Measurements from ENCODE around the gene MMS19.
"Not testable (repeated sequence)": the region's sequence is repeated elsewhere in the genome, so short reads cannot be mapped to it uniquely, and the experiment has no call there.

The MMS19 gene

GRCh38 chr10:97468781-97469180 lies 29.4 kb downstream of the MMS19 start:
- DNase-seq = not testable (repeated sequence)

- no peak for DNase-seq
Measured at GRCh38 chr10:97468162-97468561, 30.1 kb downstream of the MMS19 start.

- DNase-seq = no peak
Measured at GRCh38 chr10:97466755-97467154, 31.5 kb downstream of the MMS19 start.

GRCh38 chr10:97465982-97466381 lies 32.2 kb downstream of the MMS19 start:
- peak in 3 of 56 donors; percentile 19 to 32 (median 31) for DNase-seq

- DNase-seq = no peak
Measured at GRCh38 chr10:97464226-97464625, 34.0 kb downstream of the MMS19 start.

GRCh38 chr10:97463363-97464132 lies 34.7 kb downstream of the MMS19 start:
- DNase-seq = peak in 25 of 56 donors; percentile 5 to 48 (median 16)

GRCh38 chr10:97462309-97462708 lies 35.9 kb downstream of the MMS19 start:
- DNase-seq = no peak

- DNase-seq = no peak
Measured at GRCh38 chr10:97459933-97460332, 38.3 kb downstream of the MMS19 start.

- no peak for DNase-seq
Measured at GRCh38 chr10:97459111-97459510, 39.1 kb downstream of the MMS19 start.

GRCh38 chr10:97456686-97457065 lies 41.5 kb downstream of the MMS19 start:
- no peak for DNase-seq

- no peak for DNase-seq
Measured at GRCh38 chr10:97456034-97456685, 42.1 kb downstream of the MMS19 start.

- DNase-seq = peak in 8 of 56 donors; percentile 2 to 48 (median 11)
Measured at GRCh38 chr10:97454330-97455036, 43.7 kb downstream of the MMS19 start.

GRCh38 chr10:97452352-97452751 lies 45.9 kb downstream of the MMS19 start:
- no peak for DNase-seq

- no peak for DNase-seq
Measured at GRCh38 chr10:97451605-97452004, 46.6 kb downstream of the MMS19 start.

- no peak for DNase-seq
Measured at GRCh38 chr10:97450828-97451227, 47.4 kb downstream of the MMS19 start.

- DNase-seq = peak; percentile 44 to 98 (median 92)
Measured at GRCh38 chr10:97445722-97446639, 52.2 kb downstream of the MMS19 start, which contains the start of the genes EXOSC1 and ZDHHC16. EXOSC1 (minus strand) TSS chr10:97446006; CDS start chr10:97445985, 21 bp downstream. ZDHHC16 (plus strand) TSS chr10:97446175; CDS start chr10:97451676, 5,501 bp downstream.

- peak in 1 of 56 donors; percentile 42 for DNase-seq
Measured at GRCh38 chr10:97445357-97445721, 52.9 kb downstream of the MMS19 start.

GRCh38 chr10:97444212-97444611 lies 54.0 kb downstream of the MMS19 start:
- no peak for DNase-seq

GRCh38 chr10:97442277-97442676 lies 55.9 kb downstream of the MMS19 start:
- DNase-seq = no peak

GRCh38 chr10:97435211-97435610 lies 63.0 kb downstream of the MMS19 start:
- DNase-seq = no peak

- no peak for DNase-seq
Measured at GRCh38 chr10:97434557-97434956, 63.7 kb downstream of the MMS19 start.

All from nucleus accumbens (tissue), 56 donors.